Activated CD8-positive, alpha-beta T cell treated with anti-CD3 and anti-CD28 coated beads for 36 hours (primary cell): ENCODE measurements around the gene MPV17L. TPM values are rescaled to one million over a fixed set of nuclear protein-coding genes. Genes with fewer than 3 reads are reported as not detected.
"Not testable (repeated sequence)": the region's sequence is repeated elsewhere in the genome, so short reads cannot be mapped to it uniquely, and the experiment has no call there.

Source experiments
- ATAC-seq: fragments of 200-7000 bp; cut with Tn5 transposase; one replicate; pipeline ENCODE4 v1.10.0; 2021; ENCODE audit warnings: mild to moderate bottlenecking, moderate library complexity
- CTCF ChIA-PET: fragments of 350-600 bp; sonication (Branson Sonifier 250); formaldehyde crosslinking; loops from one replicate; lab custom pipeline; 2021; ENCODE audit warnings: antibody characterized with exemption; lab: Charles Lee
- POLR2A ChIA-PET: fragments of 350-600 bp; sonication (Branson Sonifier 250); formaldehyde crosslinking; loops from one replicate; lab custom pipeline; 2021; ENCODE audit warnings: antibody characterized with exemption; lab: Charles Lee
- DNase-seq: peaks from one replicate; pipeline ENCODE4 v3.0.0-alpha.2; 2020
- H3K27ac Mint-ChIP-seq: one replicate; pipeline ENCODE4 v1.8.0; 2021; ENCODE audit warnings: mild to moderate bottlenecking, mixed read lengths
- H3K27me3 Mint-ChIP-seq: one replicate; pipeline ENCODE4 v1.8.0; 2021; ENCODE audit warnings: mixed read lengths
- H3K36me3 Mint-ChIP-seq: one replicate; pipeline ENCODE4 v1.8.0; 2021; ENCODE audit warnings: low read depth, mixed read lengths
- H3K4me1 Mint-ChIP-seq: one replicate; pipeline ENCODE4 v1.8.0; 2021; ENCODE audit warnings: low read depth, mixed read lengths
- H3K4me3 Mint-ChIP-seq: one replicate; pipeline ENCODE4 v1.8.0; 2021; ENCODE audit warnings: mild to moderate bottlenecking, moderate library complexity, mixed read lengths
- H3K9me3 Mint-ChIP-seq: one replicate; pipeline ENCODE4 v1.8.0; 2021; ENCODE audit warnings: mixed read lengths
- intact Hi-C: fragments of 100-400 bp; cut with micrococcal nuclease; formaldehyde crosslinking; loops from one replicate; pipeline ENCODE4 v1.10.0; 2022
- total RNA-seq, 2 experiments: library from RNA; stranded (reverse); gene quantifications; one replicate each; pipeline ENCODE4 v1.2.3, GENCODE V29; 2021
- TF ChIP-seq, protein P1 (sequence below): fragments of 200-600 bp; IDR thresholded peaks from one replicate; pipeline ENCODE4 v1.8.0; 2022; ENCODE audit warnings: antibody characterized with exemption, mild to moderate bottlenecking

MPV17L gene
- total RNA-seq, 2 experiments from 2014 or later, result 0.20 to 0.47 TPM

DNA sequence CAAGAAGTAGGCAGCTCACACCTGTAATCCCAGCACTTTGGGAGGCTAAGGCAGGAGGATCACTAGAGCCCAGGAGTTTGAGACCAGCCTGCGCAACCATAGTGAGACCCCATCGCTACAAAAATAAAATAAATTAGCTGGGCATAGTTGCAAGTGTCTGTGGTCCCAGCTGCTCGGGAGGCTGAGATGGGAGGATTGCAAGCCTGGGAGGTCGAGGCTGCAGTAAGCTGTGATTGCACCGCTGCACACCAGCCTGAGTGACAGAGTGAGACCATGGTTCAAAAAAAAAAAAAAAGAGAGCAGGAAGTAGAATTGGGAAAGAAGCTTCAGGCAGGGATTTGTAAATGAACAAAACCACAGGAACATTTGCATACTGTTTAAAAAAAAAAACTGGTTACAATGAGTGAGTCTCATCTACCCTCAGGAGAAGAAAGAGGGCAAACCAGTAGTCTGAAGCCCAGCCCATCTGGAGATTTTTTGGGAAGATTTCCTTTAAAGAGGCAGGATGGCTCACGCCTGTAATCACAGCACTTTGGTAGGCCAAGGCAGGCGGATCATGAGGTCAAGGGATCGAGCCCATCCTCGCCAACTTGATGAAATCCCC, 7.9 kb downstream of the MPV17L start:
- ATAC-seq (no peak), DNase-seq (no peak)
- TF ChIP-seq, protein P1, sequence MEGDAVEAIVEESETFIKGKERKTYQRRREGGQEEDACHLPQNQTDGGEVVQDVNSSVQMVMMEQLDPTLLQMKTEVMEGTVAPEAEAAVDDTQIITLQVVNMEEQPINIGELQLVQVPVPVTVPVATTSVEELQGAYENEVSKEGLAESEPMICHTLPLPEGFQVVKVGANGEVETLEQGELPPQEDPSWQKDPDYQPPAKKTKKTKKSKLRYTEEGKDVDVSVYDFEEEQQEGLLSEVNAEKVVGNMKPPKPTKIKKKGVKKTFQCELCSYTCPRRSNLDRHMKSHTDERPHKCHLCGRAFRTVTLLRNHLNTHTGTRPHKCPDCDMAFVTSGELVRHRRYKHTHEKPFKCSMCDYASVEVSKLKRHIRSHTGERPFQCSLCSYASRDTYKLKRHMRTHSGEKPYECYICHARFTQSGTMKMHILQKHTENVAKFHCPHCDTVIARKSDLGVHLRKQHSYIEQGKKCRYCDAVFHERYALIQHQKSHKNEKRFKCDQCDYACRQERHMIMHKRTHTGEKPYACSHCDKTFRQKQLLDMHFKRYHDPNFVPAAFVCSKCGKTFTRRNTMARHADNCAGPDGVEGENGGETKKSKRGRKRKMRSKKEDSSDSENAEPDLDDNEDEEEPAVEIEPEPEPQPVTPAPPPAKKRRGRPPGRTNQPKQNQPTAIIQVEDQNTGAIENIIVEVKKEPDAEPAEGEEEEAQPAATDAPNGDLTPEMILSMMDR, result no peak
- Mint-ChIP-seq H3K4me3 (no peak overlapping the region), H3K27ac (no peak overlapping the region), H3K4me1 (no peaks in the 10 kb centered on the region), H3K27me3 (peaks cover 2% of the 10 kb centered on the region), H3K36me3 (no peaks in the 10 kb centered on the region), H3K9me3 (no peaks in the 10 kb centered on the region)
- CTCF ChIA-PET, result no interaction called here
- intact Hi-C loops, result no loop called here
- POLR2A ChIA-PET, result no interaction called here

DNA sequence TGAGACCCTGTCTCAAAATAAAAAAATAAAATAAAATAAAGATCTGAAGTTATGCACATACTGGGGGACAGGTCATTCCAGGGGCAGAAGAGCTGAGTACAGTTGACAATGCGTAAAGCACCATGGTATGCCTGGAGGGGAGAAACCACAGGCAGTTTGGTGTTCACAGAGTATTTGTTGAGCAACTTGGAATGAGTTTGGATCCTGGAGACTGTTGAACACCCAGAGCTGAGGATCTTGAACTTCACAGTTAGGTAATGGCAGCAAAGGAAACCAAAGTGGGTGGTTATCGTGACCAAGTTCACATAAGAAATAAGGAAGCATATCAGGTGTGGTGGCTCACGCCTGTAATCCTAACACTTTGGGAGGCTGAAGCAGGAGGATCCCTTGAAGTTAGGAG, 8.5 kb downstream of the MPV17L start:
- H3K27me3 Mint-ChIP-seq, H3K9me3 Mint-ChIP-seq, H3K27ac Mint-ChIP-seq, H3K36me3 Mint-ChIP-seq, H3K4me1 Mint-ChIP-seq, intact Hi-C loops, ATAC-seq, POLR2A ChIA-PET, CTCF ChIA-PET, DNase-seq, H3K4me3 Mint-ChIP-seq: not testable (repeated sequence)

DNA sequence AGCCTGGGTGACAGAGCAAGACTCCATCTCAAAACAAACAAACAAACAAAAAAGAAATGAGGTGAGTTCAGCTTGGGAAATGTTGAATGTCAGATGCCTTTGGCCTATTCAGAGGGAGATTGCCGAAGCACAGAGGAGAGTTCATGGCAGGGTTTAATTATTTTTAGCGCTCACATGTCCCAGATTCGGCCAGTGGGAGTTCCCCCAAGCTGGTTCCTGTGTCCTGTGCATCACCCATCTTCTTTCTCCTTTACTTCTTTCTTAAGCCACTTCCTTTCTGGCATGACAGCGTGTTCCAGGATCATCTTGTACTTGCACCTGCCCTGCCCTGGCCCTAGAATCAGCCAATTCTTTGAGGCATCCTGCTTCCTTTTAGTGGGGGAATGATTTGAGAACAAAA, 9.2 kb downstream of the MPV17L start:
- TF ChIP-seq, protein P1, result no peak
- Mint-ChIP-seq H3K36me3 (no peaks in the 10 kb centered on the region), H3K27ac (no peak overlapping the region), H3K4me1 (no peaks in the 10 kb centered on the region), H3K4me3 (no peak overlapping the region), H3K27me3 (no peaks in the 10 kb centered on the region), H3K9me3 (no peaks in the 10 kb centered on the region)
- intact Hi-C loops, result no loop called here
- ATAC-seq (no peak), DNase-seq (no peak)
- ChIA-PET CTCF (no interaction called here), POLR2A (no interaction called here)

DNA sequence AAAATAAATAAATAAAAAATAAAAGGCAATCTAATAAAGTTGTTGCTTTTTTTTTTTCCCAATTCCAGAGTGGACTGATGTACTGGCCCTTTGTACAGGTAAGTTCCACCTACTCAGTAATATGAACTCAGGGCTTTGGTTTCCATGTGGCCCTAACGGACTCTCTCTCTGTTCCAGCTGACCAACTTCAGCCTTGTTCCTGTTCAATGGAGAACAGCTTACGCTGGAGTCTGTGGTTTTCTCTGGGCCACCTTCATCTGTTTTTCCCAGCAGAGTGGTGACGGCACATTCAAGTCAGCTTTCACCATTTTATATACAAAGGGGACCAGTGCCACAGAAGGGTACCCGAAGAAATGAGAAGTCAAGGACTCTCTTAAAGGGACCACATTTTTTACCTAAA, 12.2 kb downstream of the MPV17L start:
- H3K4me1 Mint-ChIP-seq, DNase-seq, H3K27me3 Mint-ChIP-seq, POLR2A ChIA-PET, H3K36me3 Mint-ChIP-seq, ATAC-seq, H3K4me3 Mint-ChIP-seq, H3K9me3 Mint-ChIP-seq, H3K27ac Mint-ChIP-seq, CTCF ChIA-PET, intact Hi-C loops: not testable (repeated sequence)

DNA sequence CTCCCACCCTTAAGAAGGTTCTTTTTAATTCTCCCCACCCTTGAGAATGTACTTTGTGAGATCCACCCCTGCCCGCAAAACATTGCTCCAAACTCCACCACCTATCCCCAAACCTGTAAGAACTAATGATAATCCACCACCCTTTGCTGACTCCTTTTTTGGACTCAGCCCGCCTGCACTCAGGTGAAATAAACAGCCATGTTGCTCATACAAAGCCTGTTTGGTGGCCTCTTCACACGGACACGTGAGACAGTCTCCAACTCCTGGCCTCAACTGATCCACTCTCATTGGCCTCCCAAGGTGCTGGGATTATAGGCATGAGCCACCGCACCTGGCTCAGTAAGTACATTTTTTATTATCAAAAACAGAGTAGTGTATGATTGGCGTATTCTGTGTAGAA, 13.9 kb downstream of the MPV17L start:
- intact Hi-C loops, CTCF ChIA-PET, H3K27ac Mint-ChIP-seq: not testable (repeated sequence)

DNA sequence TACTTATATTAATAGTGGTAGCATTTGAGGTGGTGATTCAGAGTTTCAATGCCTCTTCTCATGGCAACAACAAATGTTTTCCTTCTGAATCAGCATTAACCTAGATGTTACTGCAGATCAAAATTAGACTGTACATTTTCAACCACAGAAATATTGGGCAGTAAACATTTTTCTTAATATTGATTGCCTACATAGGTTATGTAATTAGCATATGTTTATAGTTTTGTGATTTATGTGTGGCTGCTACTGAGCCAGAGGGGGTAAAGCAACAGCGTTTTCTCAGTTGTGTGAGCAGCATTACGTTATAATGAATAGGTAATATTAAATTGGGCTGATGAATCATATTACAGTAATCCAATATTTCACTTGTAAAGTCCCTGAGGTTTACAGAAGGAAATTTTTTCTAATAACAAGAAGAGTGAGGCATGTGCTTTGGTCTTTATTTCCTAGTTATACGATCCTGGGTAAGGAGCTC, 20.0 kb downstream of the MPV17L start:
- Mint-ChIP-seq H3K36me3 (no peaks in the 10 kb centered on the region), H3K9me3 (no peaks in the 10 kb centered on the region), H3K27me3 (no peaks in the 10 kb centered on the region), H3K4me3 (no peak overlapping the region), H3K27ac (no peak overlapping the region), H3K4me1 (no peaks in the 10 kb centered on the region)
- ATAC-seq (no peak), DNase-seq (no peak)
- TF ChIP-seq, protein P1, result no peak
- intact Hi-C loops, result no loop called here
- POLR2A ChIA-PET, result no interaction called here
- CTCF ChIA-PET, result no interaction called here

More for the DNA sequence above, 13.9 kb downstream of the MPV17L start:
- ATAC-seq, H3K4me1 Mint-ChIP-seq, DNase-seq, H3K36me3 Mint-ChIP-seq, POLR2A ChIA-PET, H3K4me3 Mint-ChIP-seq, H3K9me3 Mint-ChIP-seq, H3K27me3 Mint-ChIP-seq: not testable (repeated sequence)
